HG03342 (cell line): ENCODE measurements around the gene CRHR2.
"Not testable (repeated sequence)": the region's sequence is repeated elsewhere in the genome, so short reads cannot be mapped to it uniquely, and the experiment has no call there.

Experiments
- ATAC-seq: cut with Tn5 transposase; IDR thresholded peaks from one replicate; pipeline ENCODE4 v1.9.1; 2021; ENCODE audit warnings: mild to moderate bottlenecking, moderate library complexity; ENCODE audit not compliant: unreplicated experiment

CRHR2 gene

DNA sequence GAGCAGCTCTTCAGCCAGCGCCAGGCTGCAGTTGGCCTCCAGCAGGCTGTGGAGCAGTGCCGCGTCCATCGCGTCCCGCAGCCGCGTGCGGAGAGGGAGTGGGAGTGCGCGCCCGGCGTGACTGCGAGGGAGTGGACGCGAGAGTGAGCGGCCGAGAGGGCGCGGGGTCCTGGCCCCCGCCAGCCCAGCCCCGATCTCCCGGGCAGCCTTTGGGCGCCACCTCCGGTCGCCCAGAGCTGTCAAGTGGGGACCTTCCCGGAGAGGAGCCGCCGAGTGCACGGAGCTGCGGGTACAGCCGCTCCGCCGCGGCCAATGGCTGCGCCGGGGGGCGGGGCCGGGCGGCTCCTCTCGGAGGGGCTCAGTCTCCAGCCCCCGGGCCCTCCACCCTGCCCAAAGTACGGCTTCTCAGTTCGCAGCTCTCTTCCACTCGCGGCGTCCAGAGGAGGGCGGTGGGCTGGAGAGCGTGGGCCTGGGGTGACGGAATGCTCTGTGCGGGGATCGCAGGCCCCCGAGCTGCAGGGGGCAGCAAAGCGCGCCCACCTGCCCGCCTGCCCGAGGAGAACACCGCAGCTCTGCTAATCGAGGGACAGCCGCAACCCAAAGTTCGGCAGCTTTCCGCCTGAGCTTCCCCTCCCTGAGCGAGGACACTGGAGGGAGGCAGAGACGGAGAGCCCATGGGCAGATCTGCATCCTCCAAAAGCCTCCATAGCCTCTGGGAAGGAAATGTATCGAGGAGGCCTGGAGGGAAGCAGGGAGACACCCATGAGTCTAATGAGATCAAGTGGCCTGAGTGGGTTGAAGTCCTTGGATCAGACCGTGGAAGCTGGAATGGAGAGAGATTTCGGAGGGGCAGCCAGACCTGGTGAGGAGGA is at the start of gene CRHR2:
Gene CRHR2, minus strand, starts transcription at position 245 of the 872 bp plus-strand sequence. Its CDS starts 176 bp downstream, at position 69.
- no peak for ATAC-seq

DNA sequence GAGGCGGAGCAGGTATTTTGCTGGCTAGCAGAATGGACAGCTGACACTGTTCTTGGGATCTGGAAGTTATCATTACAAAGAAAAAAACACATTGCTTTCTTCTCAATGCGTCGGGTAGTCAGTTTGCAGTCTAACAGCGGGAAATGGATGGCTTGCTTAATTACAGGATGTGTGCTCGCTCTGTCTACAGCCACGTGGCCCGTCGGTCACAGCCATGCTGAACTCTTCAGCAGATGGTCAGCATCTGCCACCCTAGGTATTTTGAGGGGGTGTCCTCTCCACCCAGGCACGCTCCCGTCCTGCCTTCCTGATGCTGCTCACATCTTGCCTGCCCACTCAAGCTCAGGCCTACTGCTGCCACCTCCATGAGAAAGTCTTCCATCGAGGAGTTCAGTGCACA is 49.3 kb upstream of the CRHR2 start:
- no peak for ATAC-seq

DNA sequence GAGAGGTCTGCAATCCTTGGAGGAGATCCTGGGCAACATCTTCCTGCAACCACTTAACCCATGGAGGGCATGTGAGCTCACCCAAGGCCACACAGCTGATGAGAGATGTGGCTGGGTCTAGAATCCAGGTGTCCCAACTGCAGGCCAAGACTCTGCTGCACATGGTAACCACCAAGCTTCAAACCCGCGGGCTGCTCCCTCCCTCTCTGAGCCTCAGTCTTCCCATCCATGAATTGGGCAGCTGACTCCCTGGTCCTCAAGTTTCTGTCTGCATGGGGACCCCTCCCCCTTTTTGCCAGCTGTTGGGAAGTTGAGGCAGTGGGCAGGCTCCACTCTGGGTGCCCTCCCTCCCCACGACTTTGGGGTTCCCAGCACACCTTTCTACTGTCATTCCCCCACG is 48.7 kb upstream of the CRHR2 start:
- ATAC-seq, result no peak

DNA sequence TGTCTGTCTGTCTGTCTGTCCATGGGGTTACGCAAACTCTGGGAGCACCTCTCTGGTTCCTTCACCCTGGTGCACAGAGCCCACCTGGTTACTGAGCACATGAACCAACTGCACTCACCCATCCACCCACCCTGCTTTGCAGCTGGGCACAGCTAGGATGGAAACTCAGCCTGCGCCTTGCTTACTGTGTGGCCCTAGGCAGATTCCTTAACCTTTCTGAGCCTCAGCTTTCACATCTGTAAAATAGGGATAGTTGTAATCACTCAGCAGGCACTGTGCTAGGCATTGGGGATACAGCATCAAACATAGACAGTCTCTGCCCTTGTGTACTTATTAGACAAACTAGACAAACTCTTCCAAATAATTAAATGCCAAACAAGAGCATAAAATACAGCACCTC is 47.8 kb upstream of the CRHR2 start:
- ATAC-seq, result no peak

DNA sequence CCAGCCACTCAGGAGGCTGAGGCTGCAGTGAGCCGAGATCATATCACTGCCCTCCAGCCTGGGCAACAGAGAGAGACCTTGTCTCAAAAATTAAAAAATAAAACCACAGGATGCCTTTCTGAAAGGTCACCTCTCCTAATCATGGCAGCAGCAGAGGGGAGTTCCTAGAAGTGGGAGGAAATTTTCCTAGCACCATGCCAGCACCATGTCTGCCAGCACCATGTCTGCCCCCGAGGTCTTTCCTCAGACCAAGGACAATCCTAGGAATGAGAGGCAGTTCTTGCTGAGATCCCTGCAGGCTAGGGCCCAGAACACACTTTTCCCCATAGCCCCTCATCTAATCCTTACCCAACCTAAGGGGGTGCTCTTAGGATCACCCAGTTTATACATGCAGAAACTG is 47.4 kb upstream of the CRHR2 start:
- no peak for ATAC-seq

DNA sequence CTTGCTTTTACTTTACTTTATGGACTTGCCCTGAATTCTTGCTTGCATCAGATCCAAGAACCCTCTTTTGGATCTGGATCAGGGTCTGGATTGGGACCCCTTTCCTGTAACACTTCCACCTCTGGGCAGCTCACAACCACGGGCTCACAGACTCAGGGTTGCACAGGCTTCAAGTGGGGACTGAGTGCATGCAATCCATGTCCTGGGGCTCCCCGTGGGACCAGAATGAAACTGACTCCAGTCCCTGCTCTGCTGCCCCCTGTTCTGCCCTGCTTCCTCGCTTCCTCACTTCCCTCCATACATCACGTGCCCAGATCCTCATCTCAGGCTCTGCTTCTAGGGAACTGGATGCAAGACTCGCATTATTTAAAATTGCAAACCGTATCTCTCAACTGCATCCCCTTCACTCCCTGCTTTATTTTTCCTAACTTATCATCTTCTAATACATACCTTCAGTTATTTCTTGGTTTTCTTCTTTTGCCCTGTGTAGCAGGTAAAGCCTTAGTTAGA is 46.4 kb upstream of the CRHR2 start:
- no peak for ATAC-seq

DNA sequence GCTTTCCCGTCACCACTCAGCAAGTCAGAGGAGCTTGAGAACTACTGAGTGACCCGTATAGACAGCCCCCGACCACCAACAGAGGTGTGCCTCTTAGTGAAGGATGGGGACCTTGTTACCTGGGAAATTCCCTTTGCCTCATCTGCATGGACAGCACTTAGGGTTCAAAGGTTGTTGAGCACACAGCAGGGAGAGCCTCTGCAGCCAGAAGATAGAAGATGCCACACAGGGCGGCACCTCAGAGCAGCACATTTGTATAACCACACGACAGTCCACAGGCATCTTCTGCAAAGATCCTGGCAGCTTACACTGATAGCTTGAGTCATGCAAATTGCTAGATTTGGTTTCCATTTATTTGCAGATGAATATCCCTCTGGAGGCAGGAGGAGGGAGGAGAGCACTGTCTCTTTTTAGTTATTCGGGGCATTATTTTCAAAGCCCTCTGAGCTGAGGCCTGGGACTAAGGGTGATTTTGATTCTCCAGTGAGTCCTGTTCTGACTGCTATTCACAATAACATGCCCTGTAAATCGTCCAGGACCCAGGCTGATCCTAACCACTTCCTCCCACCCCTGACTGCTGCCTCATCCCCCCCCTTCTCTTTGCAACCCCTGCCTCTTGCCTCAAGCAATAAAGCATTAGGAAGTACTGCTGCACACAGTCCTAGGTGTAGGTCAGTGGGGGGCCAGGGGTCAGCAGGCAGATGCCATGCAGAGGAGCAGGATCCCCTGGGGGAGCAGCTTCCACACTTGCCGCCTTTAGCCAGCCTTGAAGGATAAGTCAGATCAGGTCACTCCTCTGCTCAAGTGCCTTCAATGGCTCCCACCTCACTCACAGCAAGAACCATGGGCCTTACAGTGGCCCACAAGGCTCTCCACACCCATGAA is 45.0 kb upstream of the CRHR2 start:
- no peak for ATAC-seq

DNA sequence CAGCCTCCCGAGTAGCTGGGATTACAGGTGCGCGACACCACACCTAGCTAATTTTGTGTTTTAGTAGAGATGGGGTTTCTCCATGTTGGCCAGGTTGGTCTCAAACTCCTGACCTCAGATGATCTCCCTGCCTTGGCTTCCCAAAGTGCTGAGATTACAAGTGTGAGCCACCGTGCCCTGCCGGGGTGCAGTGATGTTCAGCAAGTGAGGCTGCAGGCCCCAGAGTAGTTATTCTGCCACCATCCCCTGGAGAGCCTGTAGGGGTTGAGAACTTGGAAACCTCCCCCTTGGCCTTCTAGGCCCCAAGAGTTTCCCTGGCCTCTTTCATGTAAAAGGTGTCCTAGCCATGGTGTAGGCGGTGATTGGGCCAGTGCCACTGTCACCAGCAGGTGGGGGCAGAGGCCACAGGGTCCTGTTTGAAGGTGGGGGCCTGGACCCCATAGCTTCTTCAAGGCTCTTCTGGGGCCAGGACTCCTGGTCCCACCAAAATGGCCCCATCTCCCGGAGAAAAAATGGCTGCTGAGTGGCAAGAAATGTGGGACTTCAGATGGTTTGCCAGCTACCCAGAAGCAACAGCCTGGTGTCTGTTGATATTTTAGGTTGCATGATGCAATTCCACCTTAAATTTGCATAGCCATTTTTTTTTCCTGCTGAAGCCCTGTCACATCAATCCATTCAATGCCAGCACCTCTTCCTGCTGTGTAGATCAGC is 44.2 kb upstream of the CRHR2 start:
- no peak for ATAC-seq

DNA sequence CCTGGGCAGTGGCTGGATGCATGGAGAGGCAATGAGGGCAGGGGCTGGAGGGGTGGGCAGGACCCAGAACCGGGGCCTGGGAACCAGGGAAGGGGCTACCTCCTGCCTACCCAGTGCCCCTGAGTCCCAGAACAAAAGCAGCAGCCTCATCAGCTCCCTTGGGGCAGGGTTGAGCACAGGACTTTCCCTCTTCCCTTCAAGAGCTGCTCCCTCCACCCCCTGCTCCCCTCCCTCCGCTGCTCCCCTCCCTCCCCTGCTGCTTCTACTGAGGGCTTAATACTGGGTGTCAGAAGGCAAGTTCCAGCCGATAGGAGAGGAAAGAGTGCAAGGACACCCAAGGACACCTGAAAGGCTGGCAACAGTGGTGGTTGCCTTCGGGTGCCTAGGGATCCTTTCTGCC is 41.5 kb upstream of the CRHR2 start:
- no peak for ATAC-seq

DNA sequence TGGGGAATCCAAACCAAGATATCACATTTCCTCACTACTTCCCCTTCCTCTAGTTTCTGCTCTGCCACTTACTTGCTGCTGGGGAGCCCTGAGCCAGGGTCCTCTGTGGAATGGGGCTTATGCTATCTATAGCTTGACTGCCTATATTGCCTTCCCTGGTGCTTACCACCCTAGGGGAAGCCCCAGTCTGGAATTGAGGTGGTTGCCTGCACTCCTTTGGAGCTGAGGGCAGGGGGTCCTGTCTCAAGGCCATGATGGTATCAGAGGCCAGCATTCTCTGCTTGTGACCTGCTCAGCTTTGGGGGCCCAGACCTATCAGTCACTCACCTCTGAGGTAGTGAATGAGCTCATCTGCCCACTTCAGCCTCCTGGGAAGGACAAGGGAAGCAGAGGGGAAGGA is 40.4 kb upstream of the CRHR2 start:
- no peak for ATAC-seq

DNA sequence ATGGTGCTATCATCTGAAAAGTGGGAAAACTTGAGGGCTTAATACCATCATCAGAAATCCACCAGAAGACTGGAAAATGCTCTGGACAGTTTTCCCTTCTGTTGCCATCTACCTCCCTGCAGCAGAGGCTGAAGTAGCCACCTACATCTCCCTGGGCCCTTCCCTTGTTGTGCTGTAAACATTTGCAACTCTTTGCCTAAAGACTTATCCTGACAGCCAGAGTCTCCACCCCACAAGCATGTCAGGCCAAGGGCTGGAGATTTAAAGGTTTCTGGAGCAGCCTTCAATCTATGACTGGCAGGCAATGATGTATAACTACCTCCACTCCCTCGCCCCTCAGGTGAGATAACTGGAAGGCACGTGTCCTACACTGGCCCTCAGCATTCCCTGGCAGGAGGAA is 39.9 kb upstream of the CRHR2 start:
- ATAC-seq, result no peak

DNA sequence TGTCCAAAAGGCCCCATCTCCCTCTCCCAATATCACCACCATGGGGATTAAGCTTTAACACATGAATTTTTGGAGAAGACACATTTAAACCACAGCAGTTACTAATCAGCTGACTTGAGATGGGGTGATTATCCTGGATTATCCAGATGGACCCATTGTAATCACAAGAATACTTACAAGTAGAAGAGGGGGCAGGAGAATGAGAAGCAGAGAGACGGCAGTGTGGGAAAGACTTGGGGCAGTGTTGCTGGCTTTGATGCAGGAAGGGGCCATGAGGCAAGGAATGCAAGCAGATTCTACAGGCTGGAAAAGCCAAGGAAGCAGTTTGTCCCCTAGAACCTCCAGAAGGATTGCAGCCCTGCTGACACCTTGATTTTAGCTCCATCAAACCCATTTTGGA is 39.0 kb upstream of the CRHR2 start:
- no peak for ATAC-seq

DNA sequence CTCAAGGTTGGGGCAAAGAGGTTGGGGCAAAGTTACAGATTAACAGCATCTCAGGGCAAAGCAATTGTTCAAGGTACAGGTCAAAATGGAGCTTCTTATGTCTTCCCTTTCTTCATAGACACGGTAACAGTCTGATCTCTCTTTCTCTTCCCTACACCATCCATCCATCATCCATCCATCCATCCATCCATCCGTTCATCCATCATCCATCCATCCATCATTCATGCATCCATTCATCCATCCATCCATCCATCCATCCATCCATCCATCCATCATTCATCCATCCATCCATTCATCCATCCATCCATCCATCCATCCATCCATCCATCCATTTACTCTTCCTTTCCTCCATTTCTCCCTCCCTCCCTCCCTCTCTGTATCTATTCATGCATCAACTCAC is 37.2 kb upstream of the CRHR2 start:
- ATAC-seq, result not testable (repeated sequence)

DNA sequence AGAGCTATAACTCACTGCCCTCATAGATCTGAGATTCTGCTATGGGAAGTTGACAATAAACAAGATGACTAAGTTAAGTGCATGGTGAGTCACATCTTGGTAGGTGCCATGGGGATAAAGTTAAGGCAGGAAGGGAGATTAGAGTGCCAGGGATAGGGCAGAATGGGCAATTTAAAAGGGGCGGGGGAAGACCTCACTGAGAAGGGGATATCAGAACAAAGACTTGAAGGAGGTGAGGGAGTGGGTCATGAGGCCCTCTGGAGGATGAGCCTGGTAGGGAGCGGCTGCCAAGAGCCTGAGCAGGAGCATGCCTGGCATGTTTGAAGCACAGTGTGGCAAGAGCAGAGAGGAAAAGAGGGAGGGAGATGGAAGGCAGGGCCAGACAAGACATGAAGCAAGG is 34.9 kb upstream of the CRHR2 start:
- ATAC-seq, result no peak

DNA sequence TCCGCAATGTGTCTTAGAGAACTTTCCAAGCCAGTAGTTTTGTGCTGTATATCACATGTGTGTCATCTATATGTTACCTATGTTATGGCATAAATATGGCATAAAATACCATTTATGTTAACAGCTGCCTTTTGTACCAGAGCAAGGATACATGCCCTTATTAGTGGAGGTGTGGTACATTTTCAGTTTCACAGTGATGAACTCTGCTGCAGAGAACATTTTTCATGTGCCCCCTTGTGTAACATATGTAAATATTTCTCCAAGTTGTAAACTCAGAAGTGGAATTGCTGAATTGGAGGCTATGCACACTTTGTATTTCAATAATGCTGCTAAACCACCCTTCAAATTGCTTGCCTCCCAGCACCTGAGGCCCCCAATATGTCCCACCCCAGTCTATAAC is 31.9 kb upstream of the CRHR2 start:
- ATAC-seq, result no peak

DNA sequence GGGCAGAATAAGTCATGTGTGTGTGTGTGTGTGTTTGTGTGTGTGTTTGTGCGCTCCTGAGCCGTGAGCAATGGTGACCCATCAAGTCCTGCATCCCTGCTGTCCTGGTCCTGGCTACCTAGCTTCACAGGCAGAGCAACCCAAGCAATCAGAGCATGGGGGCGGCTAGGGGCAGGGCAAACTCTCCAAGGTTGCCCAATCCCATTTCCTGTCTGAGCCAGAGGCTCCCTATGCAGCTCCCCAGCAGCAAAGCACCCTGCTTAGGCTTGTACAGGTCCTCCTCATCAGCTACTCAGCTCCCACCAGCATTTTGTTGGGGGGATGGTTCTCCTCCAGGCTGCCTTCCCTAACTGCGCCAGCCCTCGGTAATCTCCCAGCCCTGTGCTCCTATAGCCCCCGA is 31.1 kb upstream of the CRHR2 start:
- ATAC-seq, result no peak

DNA sequence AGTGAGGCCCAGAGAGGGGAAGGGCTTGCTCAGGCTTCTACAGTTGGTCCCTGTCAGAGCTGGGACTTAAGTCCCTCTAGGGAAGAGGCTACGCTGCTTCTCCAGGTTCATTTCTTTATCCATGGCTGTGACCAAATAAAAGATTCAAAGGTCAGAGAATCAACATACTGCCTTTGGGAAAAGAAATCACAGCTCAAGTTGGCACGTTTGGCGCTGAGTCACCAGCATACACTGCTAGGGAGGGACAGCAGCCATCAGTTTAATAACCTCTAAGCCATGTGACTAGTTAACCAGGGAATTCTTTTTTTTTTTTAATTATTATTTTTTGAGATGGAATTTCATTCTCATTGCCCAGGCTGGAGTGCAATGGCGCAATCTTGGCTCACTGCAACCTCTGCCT is 28.4 kb upstream of the CRHR2 start:
- ATAC-seq, result no peak

DNA sequence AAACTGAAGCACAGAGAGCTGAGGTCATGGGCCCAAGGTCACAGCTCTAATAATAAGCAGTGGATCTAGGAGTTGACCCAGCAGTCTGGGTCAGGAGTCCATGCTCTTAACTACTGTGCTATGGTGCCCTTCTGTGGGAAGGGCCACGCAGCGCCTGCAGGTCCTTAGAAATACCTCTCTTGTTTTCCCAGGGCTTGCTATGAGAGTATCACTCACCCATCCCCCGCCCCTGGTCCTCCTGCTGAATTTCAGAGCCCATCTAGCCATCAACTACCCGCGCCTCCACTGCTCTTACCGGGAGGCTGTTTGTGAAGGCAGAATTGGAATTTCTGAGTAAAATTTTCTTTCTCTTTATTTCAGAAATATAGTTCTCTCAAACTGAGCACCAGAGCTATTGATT is 27.3 kb upstream of the CRHR2 start:
- ATAC-seq, result no peak

DNA sequence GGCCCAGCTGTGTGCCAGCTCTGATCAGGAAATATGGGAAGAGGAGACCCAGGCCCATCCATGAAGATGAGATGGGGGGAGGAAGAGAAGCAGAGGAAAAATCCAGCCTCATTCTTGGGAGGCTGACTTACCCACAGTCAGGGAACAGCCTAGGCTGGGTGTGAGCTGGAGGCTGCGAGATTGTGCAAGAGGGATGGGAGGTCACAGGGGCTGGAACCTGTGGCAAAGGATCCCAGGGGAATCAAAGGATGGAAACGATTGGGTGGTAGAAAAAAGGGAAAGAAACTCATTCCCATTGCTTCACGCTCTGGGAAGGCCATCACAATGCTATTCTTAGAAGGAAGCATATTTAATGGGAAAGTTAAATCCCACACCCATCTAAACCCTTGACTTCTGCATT is 26.7 kb upstream of the CRHR2 start:
- ATAC-seq, result no peak

DNA sequence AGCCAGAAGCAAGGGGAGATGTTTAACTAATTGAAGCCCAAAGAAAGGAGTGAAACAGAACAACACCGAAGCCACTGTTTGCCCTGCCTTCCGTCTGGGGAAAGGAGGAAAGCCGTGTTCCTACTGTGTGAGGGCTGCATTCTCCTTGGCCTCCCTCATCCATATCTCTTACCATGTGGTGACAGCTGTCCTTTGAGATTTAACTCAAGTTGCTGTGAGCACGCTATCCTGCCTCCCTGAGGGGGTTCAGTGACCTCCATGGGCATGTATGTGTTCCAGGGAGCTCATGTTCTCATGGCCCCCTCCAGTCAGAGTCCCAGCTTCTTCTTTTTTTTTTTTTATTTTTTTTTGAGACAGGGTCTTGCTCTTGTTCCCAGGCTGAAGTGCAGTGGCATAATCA is 26.2 kb upstream of the CRHR2 start:
- ATAC-seq, result no peak
